A549 treated with ZK216348 at 1 μM for 4 hours (cell line): ENCODE results near the gene CORO2A. TPM values are rescaled to one million over a fixed set of nuclear protein-coding genes. Genes with fewer than 3 reads are reported as not detected.

Source experiments
- total RNA-seq: library from RNA; stranded (reverse); fragments of 200-300 nt; extraction: Qiagen RNA extraction; gene quantifications from 5 replicates; pipeline ENCODE4 v1.2.3, GENCODE V29; 2022; ENCODE audit warnings: low read depth

CORO2A gene
- total RNA-seq: 0.65 to 1.2 TPM (median 1.0 TPM) in 5 replicates

GRCh38 chr9:98192503-98193335 is at the start of gene CORO2A:
CORO2A (minus strand) TSS chr9:98192637; CDS start chr9:98157660, 34,977 bp downstream.

GRCh38 chr9:98118640-98119601 is 73.5 kb downstream of the CORO2A start, which contains the start of gene TRIM14:
TRIM14 (minus strand) TSS chr9:98119222; CDS start chr9:98119188, 34 bp downstream.

Other genes starting within 250 kb of the CORO2A start
- gene ANP32B, start 209.3 kb downstream of the CORO2A start, total RNA-seq: 299 to 372 TPM (median 318 TPM) in 5 replicates
- 57.5 to 72.8 TPM (median 67.6 TPM) in 5 replicates for gene NANS, start 135.9 kb downstream of the CORO2A start, total RNA-seq
- gene TRIM14, start 73.4 kb downstream of the CORO2A start, total RNA-seq: 10.4 to 15.3 TPM (median 13.6 TPM) in 5 replicates
- gene TBC1D2, start 63.0 kb upstream of the CORO2A start, total RNA-seq: 6.2 to 12.4 TPM (median 10.2 TPM) in 5 replicates